Dermis microvascular lymphatic vessel endothelial cell (primary cell): Measurements from ENCODE around the gene EIF5AL1. TPM values are rescaled to one million over a fixed set of nuclear protein-coding genes. Genes with fewer than 3 reads are reported as not detected.
"Not testable (repeated sequence)": the region's sequence is repeated elsewhere in the genome, so short reads cannot be mapped to it uniquely, and the experiment has no call there.

ENCODE experiments used
- DNase-seq, 2 donors: peaks; one replicate each; pipeline versions ENCODE4 v3.0.0 to v3.0.0-alpha.2; 2010; ENCODE audit warnings: low read depth in 2 of 2
- total RNA-seq: library from RNA; depleted of rRNA; stranded (reverse); fragments of >200 nt; gene quantifications from 2 replicates; pipeline ENCODE4 v1.2.1, GENCODE V29; 2014

The EIF5AL1 gene
- total RNA-seq, 1 donor from 2014 or later, result 0.39 TPM

DNA sequence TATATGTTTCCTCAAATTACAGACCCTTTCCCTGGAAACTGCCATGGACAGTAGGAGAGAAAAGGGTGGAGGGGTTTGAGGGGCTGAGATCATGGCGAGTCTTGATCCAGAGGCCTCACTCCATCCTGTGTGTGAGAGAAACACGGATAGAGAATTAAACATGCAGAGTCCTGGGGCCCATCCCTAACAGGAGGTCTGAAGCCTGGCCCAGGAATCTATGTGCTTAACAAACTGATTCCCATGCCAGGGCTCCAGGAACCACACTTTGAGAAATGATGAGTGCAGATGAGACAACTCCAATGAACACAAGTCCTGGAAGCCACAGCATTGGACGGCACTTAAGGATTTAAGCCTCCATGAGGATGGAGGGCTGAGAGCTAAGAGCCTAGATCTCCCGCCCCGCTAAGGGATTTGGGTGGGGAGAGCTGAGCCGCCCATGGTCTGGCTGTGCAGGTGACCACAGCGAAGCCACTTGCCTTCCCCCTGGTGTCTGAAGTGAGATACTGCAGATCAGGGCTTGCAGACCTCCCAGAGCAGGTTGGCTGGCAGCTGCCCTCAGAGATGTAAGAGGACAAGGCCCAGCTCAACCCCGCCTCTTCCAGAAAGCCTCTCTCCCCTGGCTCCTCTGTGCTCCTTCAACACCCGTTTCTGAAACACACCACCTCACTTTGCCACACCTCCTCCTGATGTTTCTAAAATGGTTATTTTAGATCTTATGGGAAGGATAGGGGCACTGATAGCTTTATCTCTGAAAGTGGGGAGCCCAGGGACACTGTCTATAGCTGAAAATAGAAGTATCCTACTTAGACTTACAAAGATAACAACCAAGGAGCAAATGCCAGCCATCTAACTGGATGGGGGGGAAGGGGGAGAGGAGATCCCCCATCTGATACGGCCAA is 24.8 kb upstream of the EIF5AL1 start:
- peak; percentile 43 to 62 for DNase-seq

DNA sequence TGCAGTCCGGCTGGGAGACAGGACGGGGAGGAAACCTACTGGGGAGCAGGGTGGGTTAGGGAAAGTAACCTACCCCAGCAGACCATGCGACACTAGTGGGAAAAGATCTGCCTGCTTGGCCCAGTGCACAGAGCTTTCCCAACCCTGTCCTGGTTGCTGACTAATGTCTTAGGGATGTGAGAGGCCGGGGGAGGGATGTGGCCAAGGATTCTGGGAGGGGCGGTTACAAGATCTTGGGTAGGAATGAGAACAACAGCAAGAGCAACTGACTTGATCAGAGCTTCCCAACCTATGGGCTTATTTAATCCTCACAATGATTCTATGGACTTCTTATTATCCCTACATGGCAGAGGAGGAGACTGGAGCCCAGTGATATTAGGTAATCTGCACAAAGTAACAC is 24.0 kb upstream of the EIF5AL1 start:
- DNase-seq, result no peak

DNA sequence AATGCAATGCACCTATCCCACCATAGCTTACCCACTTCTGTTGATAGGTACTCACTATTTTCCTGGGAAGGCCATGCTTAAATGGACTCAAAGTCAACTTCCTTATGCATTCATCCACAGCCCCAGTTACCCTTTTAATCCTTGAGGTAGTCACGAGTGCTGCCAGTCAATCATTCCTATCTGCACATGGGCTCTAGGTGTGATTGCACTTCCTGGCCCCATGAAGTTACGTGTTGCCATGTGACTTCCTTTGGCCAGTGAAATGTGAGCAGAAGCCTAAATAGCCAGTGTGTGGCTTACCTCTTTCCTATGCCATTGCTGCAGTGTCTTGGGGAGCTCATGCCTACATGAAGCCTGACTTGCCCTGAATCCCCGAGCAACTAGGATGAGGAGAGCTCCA is 23.5 kb upstream of the EIF5AL1 start:
- no peak for DNase-seq

DNA sequence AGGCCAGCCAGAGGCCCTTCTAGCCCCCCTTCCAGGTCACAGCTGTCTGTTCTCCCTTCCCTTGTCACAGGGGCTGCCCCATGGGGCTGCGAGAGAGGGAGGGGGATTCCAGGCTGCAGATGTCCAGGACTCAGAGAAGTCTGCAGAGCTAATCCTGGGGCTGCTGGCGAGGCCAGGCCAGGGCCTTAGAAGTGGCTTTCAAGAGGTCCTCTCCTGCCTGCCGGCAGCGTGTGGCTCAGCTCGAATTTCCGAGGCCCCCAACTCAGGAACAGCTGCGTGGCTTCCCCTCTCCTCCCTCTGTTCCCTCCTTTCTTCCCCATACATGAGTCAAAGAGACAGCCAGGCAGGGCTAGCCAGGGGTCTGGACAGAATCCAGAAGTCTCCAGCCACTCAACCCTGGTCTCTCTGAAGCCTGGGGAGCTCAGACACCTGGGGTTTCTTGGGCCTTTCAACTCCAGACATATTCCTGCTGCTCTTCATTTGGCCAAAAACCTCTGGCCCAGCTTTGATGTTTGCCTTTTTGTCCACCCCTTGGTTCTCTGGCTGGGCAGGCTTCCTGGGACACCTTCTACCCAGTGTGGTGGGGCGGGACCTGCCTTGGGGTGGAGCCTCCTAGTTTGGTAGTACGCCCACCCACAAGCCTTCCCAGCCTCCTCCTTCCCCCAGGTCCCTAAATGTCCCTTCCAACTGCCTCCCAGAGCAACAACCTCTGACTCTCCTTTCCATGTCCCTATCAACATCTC is 21.8 kb upstream of the EIF5AL1 start:
- DNase-seq, result no peak

DNA sequence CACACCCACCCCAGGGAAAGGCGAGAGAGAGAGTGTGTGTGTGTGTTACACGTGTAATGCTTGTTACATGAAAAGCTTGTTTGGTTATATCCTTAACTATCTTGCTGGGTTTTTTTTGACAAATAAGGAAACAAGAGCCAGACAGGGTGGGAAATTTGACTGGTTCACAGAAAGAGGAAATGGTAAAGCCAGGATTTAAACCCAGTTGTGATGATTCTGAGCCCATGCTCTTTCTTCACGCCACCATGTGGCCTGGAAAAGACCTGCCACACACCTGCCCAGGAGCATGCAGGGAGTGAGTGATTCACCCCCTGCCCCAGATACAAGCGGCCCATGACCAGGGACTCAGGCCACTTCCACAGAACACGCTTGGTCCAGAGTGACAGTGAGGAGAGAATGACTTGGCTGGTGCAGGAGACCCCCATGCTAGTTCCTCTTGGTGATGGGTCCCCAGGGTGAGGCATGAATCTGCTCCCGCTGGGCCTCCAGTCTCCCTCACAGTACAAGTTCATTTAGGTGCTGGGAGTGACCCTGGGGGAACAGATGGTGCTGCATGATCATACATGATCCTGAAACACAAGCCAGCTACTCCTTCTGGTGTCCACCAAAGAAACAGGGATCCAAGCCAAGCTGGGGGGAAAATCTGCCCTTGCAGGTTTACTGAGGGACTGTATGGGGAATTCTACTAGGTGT is 21.0 kb upstream of the EIF5AL1 start:
- DNase-seq, result no peak

DNA sequence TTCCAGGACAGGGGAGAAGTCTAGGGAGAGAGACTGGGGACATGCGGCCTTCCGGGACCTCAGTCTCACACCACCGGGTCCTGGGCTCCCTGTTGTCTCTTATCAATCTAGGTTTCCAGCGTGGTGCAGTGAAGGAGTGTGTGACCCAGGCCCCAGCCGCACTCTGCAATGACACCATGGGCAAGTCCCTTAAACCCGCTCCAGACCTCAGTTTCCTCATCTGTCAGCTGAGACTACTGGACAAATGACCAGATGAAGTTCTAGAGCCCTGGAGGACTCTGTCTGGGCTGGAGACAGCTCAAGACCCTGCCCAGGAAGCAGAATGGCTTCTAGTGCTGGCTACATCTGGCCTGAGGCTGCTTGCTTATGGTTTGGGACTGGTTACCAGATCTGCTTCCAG is 20.1 kb upstream of the EIF5AL1 start:
- DNase-seq, result no peak

DNA sequence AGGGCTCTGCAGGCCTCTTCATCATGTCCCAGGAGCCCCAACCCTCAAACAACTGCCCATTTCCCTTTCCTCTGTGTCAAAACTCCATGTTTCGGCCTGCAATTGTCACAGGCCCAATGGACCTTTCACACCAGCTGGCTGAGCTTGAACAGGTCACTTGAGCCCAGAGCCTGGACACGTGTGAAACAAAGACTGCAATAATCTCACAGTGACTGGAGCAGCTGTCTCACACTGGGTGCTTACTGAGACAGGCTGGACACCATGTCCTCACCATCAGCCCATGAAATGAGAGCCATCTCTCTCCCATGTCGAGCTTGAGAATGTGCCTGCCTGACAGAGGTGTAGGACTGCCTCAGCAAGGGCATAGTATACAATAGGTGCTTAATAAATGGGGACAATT is 19.5 kb upstream of the EIF5AL1 start:
- no peak for DNase-seq

DNA sequence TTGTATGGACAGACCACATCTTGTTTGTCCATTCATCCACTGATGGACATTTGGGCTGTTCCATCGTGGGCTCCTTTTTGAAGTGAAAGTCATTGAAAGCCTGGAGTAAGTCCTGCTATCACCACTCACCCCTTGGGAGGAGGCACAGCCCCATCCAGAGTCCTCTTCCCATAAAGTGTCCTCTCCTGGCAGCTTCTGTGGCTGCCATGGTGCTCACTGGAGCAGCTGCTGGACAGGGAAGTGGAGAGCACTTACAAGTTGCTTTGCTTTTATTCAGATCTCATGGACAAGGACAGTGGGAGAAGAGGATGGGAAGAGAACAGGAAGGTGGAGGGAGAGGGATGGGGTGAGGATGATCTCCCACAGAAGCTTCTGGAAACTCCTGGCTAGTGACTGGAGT is 18.5 kb upstream of the EIF5AL1 start:
- no peak for DNase-seq

DNA sequence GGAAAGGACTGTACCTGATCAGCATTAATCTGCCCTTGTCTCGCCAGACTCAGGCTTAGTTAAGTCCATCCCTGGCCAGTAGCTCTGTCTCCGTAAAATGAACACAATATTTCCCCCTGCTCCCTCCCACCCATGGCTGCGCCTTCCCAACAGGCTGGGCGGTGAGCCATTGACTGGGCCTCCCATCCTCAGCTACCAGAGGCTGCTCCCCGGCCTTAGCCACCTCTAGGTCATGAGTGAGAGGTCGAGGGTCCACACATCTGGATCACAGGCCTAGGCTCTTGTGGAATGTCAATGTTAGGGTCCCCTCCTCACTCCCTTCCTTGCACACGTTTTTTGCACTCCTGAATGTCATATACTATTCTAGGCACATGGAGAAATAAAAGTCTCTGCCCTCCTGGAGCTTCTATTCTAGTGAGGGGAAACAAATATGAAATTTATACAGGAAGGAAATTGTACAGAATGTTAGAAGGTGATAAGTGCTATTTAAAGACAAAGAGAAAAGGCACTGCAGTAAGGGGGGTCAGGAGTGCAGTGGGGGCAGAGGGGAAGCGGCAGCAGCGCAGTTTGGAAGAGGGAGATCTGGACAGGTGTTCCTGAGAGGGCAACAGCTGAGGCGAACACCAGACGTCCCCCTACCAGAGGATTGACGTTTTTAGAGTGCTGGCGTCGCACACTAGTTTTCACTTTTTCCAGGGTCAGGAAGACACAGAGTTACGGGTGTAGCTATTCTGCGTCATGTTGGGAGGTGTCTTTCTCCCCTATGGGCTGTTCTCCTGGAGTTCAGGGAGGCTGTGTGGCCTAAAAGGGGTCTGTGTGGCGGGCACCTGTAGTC is 17.2 kb upstream of the EIF5AL1 start:
- DNase-seq, result no peak

DNA sequence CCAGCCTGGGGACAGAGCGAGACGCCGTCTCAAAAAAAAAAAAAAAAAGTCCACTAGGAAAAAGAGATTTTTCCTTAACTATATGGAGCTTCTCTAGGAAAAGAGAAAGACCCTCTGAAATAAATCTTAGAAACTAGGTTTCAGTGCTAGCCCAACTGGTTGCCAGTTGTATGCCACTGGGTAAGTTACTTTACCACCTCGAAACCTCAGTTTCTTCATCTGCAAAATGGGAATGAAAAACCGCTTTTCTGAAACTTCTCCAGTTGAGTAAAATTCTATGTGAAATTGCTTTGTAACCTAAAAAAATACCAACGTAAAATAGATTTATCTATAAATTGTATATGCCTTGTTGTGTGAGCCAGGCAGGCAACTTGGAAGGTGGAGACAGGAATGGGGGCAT is 16.5 kb upstream of the EIF5AL1 start:
- no peak for DNase-seq

DNA sequence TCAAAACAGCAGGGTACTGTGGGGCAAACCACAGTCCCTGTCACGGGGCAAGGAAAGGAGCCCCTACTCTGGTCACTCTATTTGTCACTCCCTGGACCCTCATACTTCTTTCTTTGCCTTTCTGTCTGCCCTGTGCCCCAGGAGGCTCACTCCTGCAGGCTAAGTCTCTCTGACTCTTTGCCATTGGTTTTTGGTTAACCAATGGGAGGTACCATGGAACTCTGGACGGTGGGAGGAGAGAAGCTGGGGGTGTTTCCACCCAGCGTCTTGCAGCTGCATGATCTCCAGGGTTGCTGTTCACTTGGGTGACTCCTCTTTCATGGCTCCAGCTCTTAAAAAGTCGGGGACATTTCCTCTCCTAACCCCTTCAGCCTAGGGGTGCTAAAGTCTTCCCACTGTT is 15.4 kb upstream of the EIF5AL1 start:
- DNase-seq, result no peak

DNA sequence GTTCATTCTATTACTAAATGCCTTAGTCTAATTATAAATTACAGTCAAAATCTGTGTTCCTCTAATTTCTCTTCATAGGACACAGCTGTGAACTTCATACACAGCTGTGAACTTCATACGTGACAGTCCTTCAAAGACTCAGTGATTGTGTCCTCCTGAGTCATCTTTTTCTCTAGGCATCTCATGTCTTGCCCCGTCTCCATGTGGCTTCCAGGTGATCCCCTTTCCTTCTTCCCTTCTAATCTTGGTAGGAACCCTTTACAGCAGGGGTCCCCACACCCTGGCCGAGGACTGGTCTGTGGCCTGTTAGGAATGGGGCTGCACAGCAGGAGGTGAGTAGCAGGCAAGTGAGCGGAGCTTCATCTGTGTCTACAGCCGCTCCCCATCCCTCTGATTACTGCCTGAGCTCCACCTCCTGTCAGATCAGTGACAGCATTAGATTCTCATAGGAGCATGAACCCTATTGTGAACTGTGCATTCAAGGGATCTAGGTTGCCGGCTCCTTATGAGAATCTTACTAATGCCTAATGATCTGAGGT is 14.0 kb upstream of the EIF5AL1 start:
- DNase-seq, result no peak

DNA sequence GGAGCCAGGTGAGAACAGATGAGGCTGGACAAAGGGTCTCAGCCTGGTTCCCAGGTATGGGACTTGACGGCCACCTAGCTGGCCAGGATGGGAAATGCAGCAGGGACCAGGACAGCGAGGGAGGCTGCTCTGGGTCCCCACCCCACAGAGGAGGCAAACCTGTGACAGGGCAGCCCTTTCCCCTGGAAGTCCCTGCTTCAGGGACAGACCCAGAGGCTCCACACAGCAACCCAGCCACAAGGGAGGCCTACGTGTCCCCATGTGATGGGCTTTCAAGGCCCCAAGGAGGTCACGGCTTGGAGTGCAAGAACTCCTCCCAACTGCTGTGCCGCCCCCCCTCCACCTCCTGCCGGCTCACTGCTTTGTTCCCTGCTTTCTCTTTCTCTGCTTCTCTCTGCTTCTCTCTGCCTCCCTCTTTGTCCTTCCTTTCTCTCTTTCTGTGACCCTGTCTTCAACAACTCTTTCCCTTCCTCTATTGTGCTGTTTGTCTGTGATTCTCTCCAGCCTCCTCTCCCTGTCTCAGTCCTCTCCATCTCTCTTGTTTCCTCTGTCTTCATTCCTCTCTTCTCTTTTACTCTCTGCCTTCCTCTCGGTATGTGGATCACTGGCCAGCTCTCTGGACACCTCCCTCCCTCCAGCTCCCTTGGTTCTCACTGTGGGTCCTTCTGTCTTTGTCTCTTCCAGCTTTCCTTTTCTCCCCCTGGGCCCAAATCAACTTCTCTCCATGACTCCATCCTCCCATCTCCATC is 9.6 kb upstream of the EIF5AL1 start:
- no peak for DNase-seq

DNA sequence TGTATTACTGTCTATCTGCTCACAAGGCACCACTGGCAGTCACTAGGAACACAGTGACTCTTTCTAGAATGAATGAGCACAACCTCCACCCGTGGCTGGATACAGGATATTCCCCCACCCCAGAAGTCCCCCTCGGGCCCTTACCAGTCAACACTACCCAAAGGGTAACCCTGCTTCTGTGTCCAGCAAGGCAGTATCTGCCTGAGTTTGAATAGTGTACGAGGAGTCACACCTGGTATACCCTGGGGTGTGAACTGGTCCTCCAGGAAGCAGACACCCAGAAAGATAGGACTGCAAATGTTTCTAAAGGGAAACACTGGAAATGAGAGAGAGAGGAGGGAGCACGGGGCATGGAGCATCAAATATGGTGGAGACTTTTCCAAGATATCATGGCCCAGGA is 8.5 kb upstream of the EIF5AL1 start:
- DNase-seq, result not testable (repeated sequence)

DNA sequence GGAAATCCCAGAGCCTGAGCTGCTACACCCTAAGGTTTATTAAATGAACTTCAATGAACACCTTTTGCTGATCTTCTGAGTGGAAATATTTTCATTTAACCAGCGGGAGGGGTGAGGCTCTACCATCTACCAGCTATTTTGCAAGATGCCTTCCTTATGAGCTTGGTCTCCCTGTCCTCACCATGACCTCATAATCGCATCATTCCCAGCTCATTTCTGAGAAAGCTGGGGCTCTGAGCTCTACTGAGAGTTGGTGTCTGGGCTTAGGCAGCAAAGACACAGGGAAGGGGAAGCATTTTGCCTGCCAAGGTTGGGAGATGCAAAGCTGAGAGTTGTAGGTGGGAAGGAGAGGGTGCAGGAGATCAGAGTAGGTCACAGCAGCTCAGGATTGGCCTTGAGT is 7.8 kb upstream of the EIF5AL1 start:
- not testable (repeated sequence) for DNase-seq

DNA sequence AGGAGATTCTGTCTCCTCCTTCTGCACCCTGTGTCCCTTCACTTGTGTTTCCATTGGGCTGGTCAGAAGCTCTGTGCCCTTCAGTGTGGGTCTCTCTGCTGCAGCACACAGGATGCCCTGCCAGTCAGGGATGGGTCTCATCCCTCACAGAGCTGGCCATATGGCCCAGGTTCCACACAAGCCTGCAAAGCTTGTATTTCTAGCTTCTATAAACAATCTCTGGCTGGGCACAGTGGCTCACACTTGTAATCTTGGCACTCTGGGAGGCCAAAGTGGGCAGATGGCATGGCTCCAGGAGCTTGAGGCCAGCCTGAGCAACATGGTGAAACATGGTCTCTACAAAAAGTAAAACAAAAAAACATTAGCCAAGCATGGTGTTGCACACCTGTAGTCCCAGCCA is 7.0 kb upstream of the EIF5AL1 start:
- DNase-seq, result not testable (repeated sequence)

DNA sequence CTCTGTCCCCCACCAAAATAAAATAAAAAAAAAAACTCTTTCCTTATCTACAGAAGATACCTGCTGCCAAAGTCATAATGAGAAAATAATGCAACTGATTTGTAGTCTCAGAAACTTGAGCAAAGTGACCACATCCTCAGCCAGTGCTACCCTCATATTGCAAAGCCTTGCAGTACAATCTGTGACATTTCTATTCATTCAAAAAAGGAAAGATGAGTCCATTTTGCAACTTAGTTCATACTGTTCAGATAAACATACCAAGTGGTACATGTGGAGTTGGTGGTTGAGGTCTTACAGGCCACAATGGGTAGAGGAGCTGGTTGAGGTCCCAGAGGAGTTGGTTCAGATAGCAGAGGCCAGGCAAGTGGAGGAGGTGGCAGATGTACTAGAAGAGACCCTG is 6.5 kb upstream of the EIF5AL1 start:
- DNase-seq, result no peak

DNA sequence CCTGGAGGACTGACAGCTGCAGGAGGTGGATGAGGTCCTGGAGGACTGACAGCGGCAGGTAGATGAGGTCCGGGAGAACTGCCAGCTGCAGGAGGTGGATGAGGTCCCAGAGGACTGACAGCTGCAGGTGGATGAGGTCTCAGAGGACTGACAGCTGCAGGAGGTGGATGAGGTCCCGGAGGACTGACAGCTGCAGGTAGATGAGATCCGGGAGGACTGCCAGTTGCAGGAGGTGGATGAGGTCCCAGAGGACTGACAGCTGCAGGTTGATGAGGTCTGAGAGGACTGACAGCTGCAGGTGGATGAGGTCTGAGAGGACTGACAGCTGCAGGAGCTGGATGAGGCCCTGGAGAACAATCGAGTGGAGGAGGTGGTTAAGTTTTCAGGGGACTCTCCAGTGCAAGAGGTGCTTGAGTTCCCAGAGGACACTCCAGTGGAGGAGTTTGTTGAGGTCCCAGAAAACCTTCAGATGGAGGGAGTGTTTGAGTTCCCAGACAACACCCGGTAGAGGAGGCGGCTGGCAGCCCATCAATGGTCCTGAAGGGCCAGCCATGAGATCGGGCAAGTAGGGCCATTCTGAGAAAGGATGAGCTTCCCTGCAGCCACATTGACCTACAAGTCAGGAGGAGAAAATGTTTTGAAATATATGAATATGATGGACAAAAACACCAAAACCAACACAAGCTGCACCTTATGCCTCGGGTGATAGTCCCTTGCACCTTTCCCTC is 4.7 kb upstream of the EIF5AL1 start:
- no peak for DNase-seq

DNA sequence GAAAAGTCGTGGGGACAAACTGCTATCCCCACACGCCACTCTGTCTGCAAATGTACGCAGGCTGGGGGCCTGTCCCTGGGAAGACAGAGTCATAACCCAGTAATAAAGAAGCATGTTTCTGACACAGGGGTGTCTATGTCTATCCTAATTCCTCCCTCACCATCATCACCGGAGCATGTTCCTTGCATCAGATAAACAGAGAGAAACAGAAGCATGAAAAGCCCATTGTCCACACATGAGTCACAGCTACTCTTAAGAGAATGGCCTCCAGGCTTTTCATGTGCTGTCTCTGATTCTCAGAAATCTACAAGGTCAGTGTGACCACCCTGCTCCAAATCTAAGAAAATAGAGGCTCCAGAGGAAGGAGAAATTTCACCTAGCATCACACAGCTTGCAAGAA is 4.1 kb upstream of the EIF5AL1 start:
- DNase-seq, result not testable (repeated sequence)
